GM18519 (cell line): ENCODE measurements around the gene SAP130.
"Not testable (repeated sequence)": the region's sequence is repeated elsewhere in the genome, so short reads cannot be mapped to it uniquely, and the experiment has no call there.

Experiments
- ATAC-seq: cut with Tn5 transposase; IDR thresholded peaks from one replicate; pipeline ENCODE4 v1.9.1; 2021; ENCODE audit warnings: mild to moderate bottlenecking, moderate library complexity; ENCODE audit not compliant: unreplicated experiment, low FRiP score

SAP130 gene

GRCh38 chr2:127954857-127955256 is 73.0 kb downstream of the SAP130 start:
- no peak for ATAC-seq

- no peak for ATAC-seq
These were observed 74.0 kb downstream of the SAP130 start for GRCh38 chr2:127953849-127954248.

- no peak for ATAC-seq
These were observed 74.6 kb downstream of the SAP130 start for GRCh38 chr2:127953128-127953718.

GRCh38 chr2:127951026-127951425 is 76.8 kb downstream of the SAP130 start:
- ATAC-seq, result no peak

GRCh38 chr2:127950264-127950663 is 77.6 kb downstream of the SAP130 start:
- ATAC-seq, result no peak

- ATAC-seq, result no peak
These were observed 82.6 kb downstream of the SAP130 start for GRCh38 chr2:127945281-127945680.

GRCh38 chr2:127943186-127943585 is 84.7 kb downstream of the SAP130 start:
- ATAC-seq, result no peak

- ATAC-seq, result no peak
These were observed 85.9 kb downstream of the SAP130 start for GRCh38 chr2:127942002-127942401.

GRCh38 chr2:127941461-127941860 is 86.4 kb downstream of the SAP130 start:
- no peak for ATAC-seq

- no peak for ATAC-seq
These were observed 87.2 kb downstream of the SAP130 start for GRCh38 chr2:127940641-127941040.

GRCh38 chr2:127935337-127935736 is 92.5 kb downstream of the SAP130 start:
- ATAC-seq, result no peak

GRCh38 chr2:127932199-127932876 is 95.5 kb downstream of the SAP130 start:
- ATAC-seq, result no peak

GRCh38 chr2:127929449-127929848 is 98.4 kb downstream of the SAP130 start:
- ATAC-seq, result no peak

GRCh38 chr2:127927384-127927783 is 100.5 kb downstream of the SAP130 start:
- no peak for ATAC-seq

GRCh38 chr2:127917916-127918315 is 109.9 kb downstream of the SAP130 start:
- no peak for ATAC-seq

- no peak for ATAC-seq
These were observed 113.9 kb downstream of the SAP130 start for GRCh38 chr2:127913808-127914457.

- ATAC-seq, result no peak
These were observed 116.1 kb downstream of the SAP130 start for GRCh38 chr2:127911737-127912136.

GRCh38 chr2:127910415-127910814 is 117.4 kb downstream of the SAP130 start:
- no peak for ATAC-seq

GRCh38 chr2:127909019-127909418 is 118.8 kb downstream of the SAP130 start:
- no peak for ATAC-seq

GRCh38 chr2:127907733-127908400 is 120.0 kb downstream of the SAP130 start:
- not testable (repeated sequence) for ATAC-seq

GRCh38 chr2:127906206-127906926 is 121.5 kb downstream of the SAP130 start:
- ATAC-seq, result no peak
